Measurements from ENCODE around the gene TMEM138.

The TMEM138 gene

GRCh38 chr11:61413496-61413895 lies 51.3 kb downstream of the TMEM138 start:
- DNase-seq: no peak

DNA sequence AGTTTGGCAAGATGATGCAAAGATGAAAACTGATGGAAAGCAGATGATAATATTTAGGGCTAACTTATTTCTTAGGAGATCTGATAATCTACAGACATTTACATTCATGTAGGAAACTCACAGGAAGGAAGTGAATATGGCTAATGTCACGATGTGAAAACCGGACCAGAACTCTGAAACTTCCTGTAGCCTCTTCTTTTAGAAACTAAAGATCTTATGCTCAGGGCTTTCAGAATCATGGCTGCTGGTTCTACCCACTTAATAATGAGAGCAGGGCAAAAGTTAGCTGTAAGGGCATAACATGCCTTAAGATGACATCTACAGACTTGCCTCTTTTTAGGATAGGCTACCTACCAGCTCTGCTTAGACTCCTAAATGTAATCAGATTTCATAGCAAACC lies 52.4 kb downstream of the TMEM138 start:
- no peak for DNase-seq

DNA sequence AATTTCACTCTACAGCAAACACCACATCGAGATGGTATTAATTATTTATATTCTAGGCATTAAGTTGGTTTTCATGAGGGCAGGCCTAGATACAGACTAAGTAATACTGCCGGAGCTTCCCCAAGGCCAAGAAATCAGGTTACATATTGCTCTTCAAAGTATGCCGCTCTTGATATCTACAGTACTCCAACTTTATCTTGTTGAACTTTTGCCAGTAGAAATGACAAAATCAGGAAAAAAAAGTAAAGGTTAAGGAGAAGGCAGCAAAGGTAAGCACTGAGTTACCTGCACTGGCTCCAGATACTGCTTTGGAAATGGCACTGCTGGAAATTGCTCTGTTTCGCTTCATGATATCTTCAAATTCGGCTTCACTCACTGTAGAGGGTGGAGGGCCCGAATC lies 53.2 kb downstream of the TMEM138 start:
- DNase-seq: no peak

DNA sequence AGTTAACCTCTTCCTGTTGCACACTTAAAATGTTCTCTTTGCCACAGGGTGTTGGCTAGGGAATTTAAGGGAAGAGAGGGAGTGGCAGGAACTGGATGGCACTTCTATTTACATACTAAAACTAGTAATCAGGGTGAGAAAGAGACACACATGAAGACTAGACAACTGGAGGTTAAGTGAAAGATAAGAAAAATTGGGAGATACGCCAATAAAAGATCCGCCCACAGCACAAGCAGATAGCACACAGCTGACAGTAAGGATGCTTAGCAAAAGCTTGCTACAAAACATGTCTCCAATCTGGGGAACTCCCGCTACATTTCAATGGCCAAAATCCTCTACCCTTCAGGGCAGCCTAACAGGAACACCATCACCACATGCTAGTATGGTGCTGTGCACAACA lies 54.8 kb downstream of the TMEM138 start:
- DNase-seq: no peak

GRCh38 chr11:61417670-61418069 lies 55.5 kb downstream of the TMEM138 start:
- no peak for DNase-seq

DNA sequence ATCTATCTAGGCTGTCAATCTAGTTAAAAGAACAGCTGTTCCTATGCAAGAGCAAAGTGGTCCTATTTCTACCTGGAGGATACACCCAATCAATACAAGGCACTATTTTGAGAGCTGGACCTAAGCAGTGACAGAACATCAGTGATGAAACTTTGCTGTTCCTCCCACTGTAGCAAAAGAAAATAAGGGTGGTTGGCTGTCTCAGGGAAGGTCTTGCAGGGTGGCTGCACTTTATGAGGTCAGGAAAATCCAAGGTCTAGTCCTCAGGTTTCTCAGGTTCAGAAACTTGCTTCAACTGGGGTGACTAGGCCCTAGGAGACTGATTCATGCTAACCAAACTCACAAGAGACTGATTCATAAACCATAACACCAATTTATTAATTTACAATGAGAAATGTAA lies 56.0 kb downstream of the TMEM138 start:
- DNase-seq: peak; percentile 59

Measured in kidney glomerular epithelial cell (primary cell).